HG03025 (cell line): Measurements from ENCODE around the gene CLEC16A.

Experiments
- ATAC-seq: cut with Tn5 transposase; IDR thresholded peaks from one replicate; pipeline ENCODE4 v1.9.1; 2021; ENCODE audit warnings: mild to moderate bottlenecking, moderate library complexity; ENCODE audit not compliant: unreplicated experiment, low FRiP score

CLEC16A gene

GRCh38 chr16:10983159-10983558, 38.8 kb downstream of the CLEC16A start:
- ATAC-seq: no peak

- no peak for ATAC-seq
Measured at GRCh38 chr16:10984509-10984908, 40.1 kb downstream of the CLEC16A start.

DNA sequence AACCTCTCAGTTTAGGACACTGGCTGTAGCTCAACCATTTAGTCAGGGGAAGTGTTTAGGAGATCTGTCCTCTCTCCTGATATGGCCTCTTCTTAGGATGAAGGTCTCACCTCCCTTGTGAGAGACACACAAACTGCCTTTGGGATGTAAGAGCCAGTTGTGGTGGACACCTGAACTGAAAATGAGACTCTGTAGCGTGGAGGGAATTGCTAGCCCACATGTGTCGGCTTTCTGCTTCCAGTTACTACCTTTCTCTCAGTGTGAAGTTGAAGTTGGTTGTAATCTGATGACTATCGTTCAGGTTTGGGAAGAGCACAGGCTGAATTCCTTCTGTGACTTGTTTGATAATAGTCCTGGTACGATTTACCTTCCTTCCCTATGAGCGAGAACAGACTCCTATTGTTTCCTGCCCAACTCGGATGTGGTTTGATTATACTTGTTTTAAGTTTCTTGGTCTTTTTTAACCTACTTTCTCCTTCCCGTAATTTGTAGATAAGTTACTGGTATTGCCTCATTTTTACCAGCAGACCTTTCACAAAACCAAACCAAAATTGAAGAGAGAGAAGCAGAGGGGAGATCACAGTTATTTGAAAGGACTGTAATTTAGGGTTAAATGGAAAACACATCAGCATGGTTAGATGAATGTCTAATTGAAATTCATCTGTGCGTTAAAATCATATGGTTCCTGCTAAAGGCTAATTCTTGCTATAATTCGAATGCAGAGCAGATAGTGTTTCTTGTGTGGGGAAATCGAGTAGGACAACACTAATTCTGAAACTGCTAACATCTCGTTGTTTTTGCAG, 43.2 kb downstream of the CLEC16A start:
- ATAC-seq: no peak

- no peak for ATAC-seq
Measured at GRCh38 chr16:10988164-10988803, 43.9 kb downstream of the CLEC16A start.

- ATAC-seq: no peak
Measured at GRCh38 chr16:10988879-10989278, 44.5 kb downstream of the CLEC16A start.

DNA sequence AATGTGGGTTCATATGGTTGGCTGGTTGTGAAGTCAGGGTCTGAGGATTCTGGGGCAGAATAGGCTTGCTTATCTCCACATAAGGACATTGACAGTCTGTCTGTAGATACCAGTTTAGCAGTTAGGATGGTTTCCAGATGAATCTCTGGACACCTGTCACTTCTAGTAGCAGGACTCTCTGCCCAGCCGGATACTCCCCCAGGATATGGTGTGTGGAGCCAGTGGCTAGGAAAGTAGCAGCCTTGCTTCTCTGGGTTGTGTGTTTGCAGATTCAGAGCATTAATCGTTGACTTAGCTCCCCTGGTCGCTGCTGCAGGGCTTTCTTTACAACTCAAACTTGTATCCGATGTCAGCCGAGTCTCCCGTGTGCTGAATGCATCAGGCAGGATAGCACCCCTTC, 45.2 kb downstream of the CLEC16A start:
- ATAC-seq: no peak

- ATAC-seq: no peak
Measured at GRCh38 chr16:10990378-10990777, 46.0 kb downstream of the CLEC16A start.

GRCh38 chr16:10992112-10992511, 47.7 kb downstream of the CLEC16A start:
- no peak for ATAC-seq

DNA sequence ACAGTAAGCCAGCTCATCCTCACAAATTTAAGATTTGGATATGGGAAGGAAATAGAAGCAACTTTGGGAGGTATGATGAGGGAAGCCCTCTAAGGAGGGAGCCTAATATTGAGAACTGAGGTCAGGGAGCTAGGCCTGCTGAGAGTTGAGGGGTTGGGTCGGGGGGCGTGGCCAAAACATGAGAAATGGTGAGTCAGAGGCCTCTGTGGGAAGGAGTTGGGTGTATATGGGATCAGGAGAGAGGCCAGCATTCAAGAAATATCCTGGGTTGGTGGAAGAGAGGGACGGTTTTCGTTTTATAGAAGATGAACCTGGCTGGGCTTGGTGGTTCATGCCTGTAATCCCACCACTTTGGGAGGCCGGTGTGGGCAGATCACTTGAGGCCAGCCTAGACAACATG, 48.4 kb downstream of the CLEC16A start:
- ATAC-seq: no peak

GRCh38 chr16:10993649-10994048, 49.3 kb downstream of the CLEC16A start:
- no peak for ATAC-seq

GRCh38 chr16:10994571-10994970, 50.2 kb downstream of the CLEC16A start:
- no peak for ATAC-seq

DNA sequence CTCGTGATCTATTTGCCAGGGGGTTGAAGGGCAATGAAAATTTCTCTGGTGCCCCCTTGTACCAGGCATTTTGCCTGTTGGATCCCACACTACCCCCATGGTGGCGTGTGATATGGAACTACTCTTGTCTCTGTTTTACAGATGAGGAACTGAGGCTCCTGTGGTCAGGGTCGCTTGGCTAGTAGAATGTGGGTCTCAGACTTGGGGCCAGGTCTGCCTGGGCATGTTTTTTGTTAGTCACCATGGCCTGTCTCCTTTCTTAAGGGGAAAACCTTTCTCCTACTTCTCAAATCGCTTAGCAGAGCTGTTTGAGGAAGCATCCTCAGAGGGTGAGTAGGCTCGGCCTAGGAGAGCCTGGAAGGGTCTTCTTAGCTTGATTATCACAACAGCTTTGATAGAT, 51.2 kb downstream of the CLEC16A start:
- ATAC-seq: no peak

DNA sequence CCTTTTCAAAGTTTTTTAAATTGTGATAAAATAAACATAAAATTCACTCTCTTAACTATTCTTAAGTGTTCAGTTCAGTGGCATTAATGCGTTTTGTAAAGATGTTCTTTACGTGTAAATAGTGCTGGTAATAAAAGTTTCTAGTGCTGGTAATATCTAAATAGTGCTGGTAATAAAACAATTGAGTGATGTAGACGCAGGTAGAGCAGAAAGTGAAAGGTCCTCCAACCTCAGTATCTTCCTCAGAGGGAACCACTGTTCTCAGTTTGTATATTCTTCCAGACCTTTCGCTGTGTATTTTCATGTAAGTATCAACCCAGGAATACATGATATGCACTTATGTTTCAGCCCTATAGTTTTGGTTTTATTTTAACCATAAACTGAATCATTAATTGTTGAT, 53.1 kb downstream of the CLEC16A start:
- no peak for ATAC-seq

- no peak for ATAC-seq
Measured at GRCh38 chr16:10999300-10999699, 54.9 kb downstream of the CLEC16A start.

DNA sequence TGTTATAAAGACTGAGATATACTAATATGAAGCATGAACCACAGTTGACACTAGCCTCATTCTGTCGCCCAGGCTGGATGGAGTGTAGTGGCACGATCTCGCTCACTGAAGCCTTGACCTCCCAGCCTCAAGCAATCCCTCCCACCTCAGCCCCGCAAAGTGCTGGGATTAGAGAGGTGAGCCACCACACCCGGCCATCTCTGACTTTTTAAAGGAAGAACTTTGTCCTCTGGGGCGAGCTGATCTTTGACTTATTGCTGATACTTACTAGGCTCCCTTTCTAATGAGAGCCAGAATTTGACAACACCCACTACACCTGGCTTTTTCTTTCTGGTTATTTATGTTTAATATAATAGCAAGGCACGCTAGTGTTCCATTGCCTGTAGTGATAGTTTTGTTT, 57.2 kb downstream of the CLEC16A start:
- no peak for ATAC-seq

- no peak for ATAC-seq
Measured at GRCh38 chr16:11003141-11003540, 58.8 kb downstream of the CLEC16A start.

- ATAC-seq: no peak
Measured at GRCh38 chr16:11004351-11004750, 60.0 kb downstream of the CLEC16A start.

GRCh38 chr16:11004973-11005610, 60.7 kb downstream of the CLEC16A start:
- no peak for ATAC-seq

GRCh38 chr16:11005611-11005975, 61.2 kb downstream of the CLEC16A start:
- ATAC-seq: no peak

DNA sequence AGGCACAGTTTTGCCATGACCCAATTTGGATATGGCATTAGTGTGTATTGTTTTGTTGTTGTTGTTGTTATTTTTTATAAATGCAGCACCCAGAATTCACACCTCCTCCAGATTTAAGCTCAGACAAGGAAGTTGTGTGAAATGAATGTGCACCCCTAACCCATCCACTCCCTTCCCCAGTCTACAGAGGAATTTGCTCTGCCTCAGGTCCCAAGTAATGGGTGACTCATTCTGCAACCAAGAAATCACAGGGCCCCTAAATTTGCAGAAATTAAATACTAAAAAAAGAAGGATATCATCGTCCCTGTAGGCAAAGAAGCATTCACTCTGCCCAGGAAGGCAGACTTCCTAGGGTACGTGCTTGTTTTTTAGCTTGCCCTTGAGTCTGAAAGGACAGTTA, 62.3 kb downstream of the CLEC16A start:
- no peak for ATAC-seq

DNA sequence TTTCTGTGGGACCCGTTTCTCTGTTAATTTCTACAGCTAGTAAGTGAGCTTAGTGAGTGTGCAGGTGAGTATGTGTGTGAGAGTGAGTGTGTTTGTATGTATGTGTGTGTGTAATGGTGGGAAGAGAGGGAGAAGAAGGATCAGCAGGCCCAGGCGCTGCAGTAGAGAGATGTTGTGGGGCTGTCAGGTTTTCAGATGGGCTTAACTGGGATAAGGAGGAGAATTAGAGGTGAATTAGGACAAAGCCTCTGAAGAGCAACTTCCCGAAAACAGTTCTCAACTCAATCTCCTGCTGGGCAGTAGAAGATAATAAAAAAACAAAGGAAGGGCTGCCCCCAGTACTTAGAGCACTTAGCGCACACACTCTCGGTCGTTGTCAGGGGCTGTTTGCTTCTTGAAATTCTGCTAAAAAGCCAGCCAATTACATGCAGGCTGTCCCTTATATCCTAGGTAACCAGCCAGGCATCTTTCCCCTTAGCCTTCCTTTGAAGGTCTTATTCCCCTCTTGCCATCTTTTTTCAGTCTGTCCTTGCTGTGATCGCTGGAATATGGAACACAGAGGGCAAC, 63.4 kb downstream of the CLEC16A start:
- no peak for ATAC-seq
